WTC11 (cell line): Measurements from ENCODE around the gene USP34. TPM values are rescaled to one million over a fixed set of nuclear protein-coding genes. Genes with fewer than 3 reads are reported as not detected.

ENCODE experiments used
- ATAC-seq: fragments of 200-7000 bp; cut with Tn5 transposase; 2 replicates; pipeline ENCODE4 v1.10.0; 2021; ENCODE audit warnings: mild to moderate bottlenecking, moderate library complexity
- CTCF ChIA-PET: fragments of 300-600 bp; sonication (Branson Sonifier 250); formaldehyde crosslinking; loops from one replicate; lab custom pipeline; 2021; ENCODE audit warnings: antibody characterized with exemption; lab: Charles Lee
- POLR2A ChIA-PET: fragments of 350-600 bp; sonication (Branson Sonifier 250); formaldehyde crosslinking; loops from one replicate; lab custom pipeline; 2021; ENCODE audit warnings: antibody characterized with exemption; lab: Charles Lee
- DNase-seq: peaks from one replicate; pipeline ENCODE4 v3.0.0; 2021; ENCODE audit warnings: low spot score
- H3K27ac Mint-ChIP-seq: 2 replicates; pipeline ENCODE4 v1.8.0; 2021; ENCODE audit warnings: mixed read lengths
- H3K27me3 Mint-ChIP-seq: 2 replicates; pipeline ENCODE4 v1.8.0; 2021; ENCODE audit warnings: low read depth, mild to moderate bottlenecking, moderate library complexity, mixed read lengths
- H3K36me3 Mint-ChIP-seq: 2 replicates; pipeline ENCODE4 v1.8.0; 2021; ENCODE audit warnings: mixed read lengths
- H3K4me1 Mint-ChIP-seq: 2 replicates; pipeline ENCODE4 v1.8.0; 2022; ENCODE audit warnings: mixed read lengths
- H3K4me3 Mint-ChIP-seq: 2 replicates; pipeline ENCODE4 v1.8.0; 2021; ENCODE audit warnings: mild to moderate bottlenecking, moderate library complexity, mixed read lengths
- H3K9me3 Mint-ChIP-seq: 2 replicates; pipeline ENCODE4 v1.8.0; 2021; ENCODE audit warnings: mixed read lengths
- FOXJ3 ChIP-seq: sonication (generic); formaldehyde crosslinking; IDR thresholded peaks from 2 replicates; pipeline ENCODE4 v1.9.0; 2021; ENCODE audit warnings: missing genetic modification reagents, mild to moderate bottlenecking, borderline replicate concordance
- TEAD1 ChIP-seq: sonication (generic); formaldehyde crosslinking; IDR thresholded peaks from 2 replicates; pipeline ENCODE4 v1.8.0; 2022; ENCODE audit warnings: mild to moderate bottlenecking, missing genetic modification reagents
- ZNF396 ChIP-seq: fragments of 250-450 bp; sonication (Bioruptor Pico); IDR thresholded peaks from 2 replicates; pipeline ENCODE4 v1.8.0; 2021; ENCODE audit warnings: mild to moderate bottlenecking, moderate library complexity, borderline replicate concordance
- ZNF416 ChIP-seq: fragments of 250-450 bp; sonication (Bioruptor Pico); IDR thresholded peaks from 2 replicates; pipeline ENCODE4 v1.9.0; 2021; ENCODE audit warnings: mild to moderate bottlenecking, inconsistent platforms
- total RNA-seq: library from RNA; stranded (reverse); gene quantifications from 3 replicates; pipeline ENCODE4 v1.2.3, GENCODE V29; 2021
- TF ChIP-seq, protein P1 (sequence below): sonication (generic); formaldehyde crosslinking; IDR thresholded peaks from 2 replicates; pipeline ENCODE4 v1.8.1; 2023; ENCODE audit warnings: mild to moderate bottlenecking, missing genetic modification reagents
- TF ChIP-seq, protein P2 (sequence below): sonication (generic); formaldehyde crosslinking; IDR thresholded peaks from 2 replicates; pipeline ENCODE4 v1.8.1; 2022; ENCODE audit warnings: missing genetic modification reagents, borderline replicate concordance
- TF ChIP-seq, protein P3 (sequence below): sonication (generic); formaldehyde crosslinking; IDR thresholded peaks from 2 replicates; pipeline ENCODE4 v1.8.0; 2023; ENCODE audit warnings: missing genetic modification reagents
- TF ChIP-seq, protein P4 (sequence below): fragments of 250-450 bp; sonication (Bioruptor Pico); IDR thresholded peaks from 2 replicates; pipeline ENCODE4 v2.1.2; 2022; ENCODE audit warnings: mild to moderate bottlenecking, moderate library complexity
- TF ChIP-seq, protein P5 (sequence below): sonication (generic); formaldehyde crosslinking; IDR thresholded peaks from 2 replicates; pipeline ENCODE4 v1.8.1; 2023; ENCODE audit warnings: mild to moderate bottlenecking, missing genetic modification reagents

The USP34 gene
- total RNA-seq, 1 experiment from 2014 or later, result 92.3 TPM

DNA sequence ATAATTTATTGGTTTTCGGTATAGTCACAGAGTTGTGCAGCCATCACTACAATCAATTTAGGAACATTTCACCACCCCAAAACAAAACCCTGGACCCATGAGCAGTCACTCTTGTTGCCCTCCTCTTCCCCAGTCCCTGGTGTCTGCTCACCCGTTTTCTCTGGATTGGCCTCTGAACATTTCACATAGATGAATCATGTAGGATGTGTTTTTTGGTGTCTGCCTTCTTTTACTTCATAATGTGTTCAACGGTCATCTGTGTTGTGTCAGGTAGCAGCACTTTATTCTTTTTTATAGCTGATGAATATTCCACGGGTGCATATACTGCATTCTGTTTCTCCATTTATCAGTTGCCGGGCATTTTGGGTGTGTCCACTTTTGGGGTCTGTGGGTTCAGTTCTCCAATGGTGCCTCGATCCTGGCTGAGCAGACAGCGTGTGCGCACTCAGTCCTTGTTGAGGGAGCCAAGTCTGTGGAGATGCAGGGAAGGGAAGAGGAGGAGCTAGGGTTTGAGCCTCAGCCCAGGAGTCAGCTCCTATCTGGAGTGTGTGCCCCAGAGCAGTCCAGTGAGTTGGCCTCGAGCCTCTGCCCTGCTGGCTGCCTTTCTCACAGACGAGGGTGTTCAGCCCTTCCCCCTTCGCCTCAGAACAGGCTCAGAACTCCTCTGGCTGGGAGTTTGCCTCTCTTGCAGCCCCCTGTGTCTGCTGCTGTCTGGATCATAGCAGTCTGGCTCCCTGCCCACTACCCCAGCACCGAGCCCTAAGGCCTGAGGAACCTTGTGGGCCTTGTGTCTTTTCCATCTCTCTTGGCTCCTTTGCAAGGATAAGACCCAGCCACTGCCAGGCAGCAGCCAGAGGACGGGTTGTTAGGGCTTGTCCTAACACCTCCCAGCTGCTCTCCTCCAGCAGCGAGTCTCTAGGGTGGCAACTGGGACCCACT is 290.9 kb downstream of the USP34 start:
- Mint-ChIP-seq H3K4me1 (peaks cover 33% of the 10 kb centered on the region), H3K4me3 (peak overlapping the region; percentile 24; the same call in 1 of the 2 replicates), H3K9me3 (no peaks in the 10 kb centered on the region), H3K36me3 (peaks cover 49% of the 10 kb centered on the region), H3K27me3 (peaks cover 19% of the 10 kb centered on the region), H3K27ac (peak overlapping the region; percentile 87)
- ATAC-seq (no peak), DNase-seq (no peak)
- ChIA-PET CTCF (no interaction called here), POLR2A (no interaction called here)
- TF ChIP-seq, protein P1, sequence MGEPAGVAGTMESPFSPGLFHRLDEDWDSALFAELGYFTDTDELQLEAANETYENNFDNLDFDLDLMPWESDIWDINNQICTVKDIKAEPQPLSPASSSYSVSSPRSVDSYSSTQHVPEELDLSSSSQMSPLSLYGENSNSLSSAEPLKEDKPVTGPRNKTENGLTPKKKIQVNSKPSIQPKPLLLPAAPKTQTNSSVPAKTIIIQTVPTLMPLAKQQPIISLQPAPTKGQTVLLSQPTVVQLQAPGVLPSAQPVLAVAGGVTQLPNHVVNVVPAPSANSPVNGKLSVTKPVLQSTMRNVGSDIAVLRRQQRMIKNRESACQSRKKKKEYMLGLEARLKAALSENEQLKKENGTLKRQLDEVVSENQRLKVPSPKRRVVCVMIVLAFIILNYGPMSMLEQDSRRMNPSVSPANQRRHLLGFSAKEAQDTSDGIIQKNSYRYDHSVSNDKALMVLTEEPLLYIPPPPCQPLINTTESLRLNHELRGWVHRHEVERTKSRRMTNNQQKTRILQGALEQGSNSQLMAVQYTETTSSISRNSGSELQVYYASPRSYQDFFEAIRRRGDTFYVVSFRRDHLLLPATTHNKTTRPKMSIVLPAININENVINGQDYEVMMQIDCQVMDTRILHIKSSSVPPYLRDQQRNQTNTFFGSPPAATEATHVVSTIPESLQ (CRISPR knock-in tag), result no peak
- TF ChIP-seq FOXJ3, result no peak
- TF ChIP-seq, protein P2, sequence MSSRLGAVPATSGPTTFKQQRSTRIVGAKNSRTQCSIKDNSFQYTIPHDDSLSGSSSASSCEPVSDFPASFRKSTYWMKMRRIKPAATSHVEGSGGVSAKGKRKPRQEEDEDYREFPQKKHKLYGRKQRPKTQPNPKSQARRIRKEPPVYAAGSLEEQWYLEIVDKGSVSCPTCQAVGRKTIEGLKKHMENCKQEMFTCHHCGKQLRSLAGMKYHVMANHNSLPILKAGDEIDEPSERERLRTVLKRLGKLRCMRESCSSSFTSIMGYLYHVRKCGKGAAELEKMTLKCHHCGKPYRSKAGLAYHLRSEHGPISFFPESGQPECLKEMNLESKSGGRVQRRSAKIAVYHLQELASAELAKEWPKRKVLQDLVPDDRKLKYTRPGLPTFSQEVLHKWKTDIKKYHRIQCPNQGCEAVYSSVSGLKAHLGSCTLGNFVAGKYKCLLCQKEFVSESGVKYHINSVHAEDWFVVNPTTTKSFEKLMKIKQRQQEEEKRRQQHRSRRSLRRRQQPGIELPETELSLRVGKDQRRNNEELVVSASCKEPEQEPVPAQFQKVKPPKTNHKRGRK (CRISPR knock-in tag), result no peak
- TF ChIP-seq, protein P3, sequence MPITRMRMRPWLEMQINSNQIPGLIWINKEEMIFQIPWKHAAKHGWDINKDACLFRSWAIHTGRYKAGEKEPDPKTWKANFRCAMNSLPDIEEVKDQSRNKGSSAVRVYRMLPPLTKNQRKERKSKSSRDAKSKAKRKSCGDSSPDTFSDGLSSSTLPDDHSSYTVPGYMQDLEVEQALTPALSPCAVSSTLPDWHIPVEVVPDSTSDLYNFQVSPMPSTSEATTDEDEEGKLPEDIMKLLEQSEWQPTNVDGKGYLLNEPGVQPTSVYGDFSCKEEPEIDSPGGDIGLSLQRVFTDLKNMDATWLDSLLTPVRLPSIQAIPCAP, result no peak
- TF ChIP-seq ZNF416 (CRISPR knock-in tag), result no peak
- TF ChIP-seq, protein P4, sequence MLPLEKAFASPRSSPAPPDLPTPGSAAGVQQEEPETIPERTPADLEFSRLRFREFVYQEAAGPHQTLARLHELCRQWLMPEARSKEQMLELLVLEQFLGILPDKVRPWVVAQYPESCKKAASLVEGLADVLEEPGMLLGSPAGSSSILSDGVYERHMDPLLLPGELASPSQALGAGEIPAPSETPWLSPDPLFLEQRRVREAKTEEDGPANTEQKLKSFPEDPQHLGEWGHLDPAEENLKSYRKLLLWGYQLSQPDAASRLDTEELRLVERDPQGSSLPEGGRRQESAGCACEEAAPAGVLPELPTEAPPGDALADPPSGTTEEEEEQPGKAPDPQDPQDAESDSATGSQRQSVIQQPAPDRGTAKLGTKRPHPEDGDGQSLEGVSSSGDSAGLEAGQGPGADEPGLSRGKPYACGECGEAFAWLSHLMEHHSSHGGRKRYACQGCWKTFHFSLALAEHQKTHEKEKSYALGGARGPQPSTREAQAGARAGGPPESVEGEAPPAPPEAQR (CRISPR knock-in tag), result no peak

DNA sequence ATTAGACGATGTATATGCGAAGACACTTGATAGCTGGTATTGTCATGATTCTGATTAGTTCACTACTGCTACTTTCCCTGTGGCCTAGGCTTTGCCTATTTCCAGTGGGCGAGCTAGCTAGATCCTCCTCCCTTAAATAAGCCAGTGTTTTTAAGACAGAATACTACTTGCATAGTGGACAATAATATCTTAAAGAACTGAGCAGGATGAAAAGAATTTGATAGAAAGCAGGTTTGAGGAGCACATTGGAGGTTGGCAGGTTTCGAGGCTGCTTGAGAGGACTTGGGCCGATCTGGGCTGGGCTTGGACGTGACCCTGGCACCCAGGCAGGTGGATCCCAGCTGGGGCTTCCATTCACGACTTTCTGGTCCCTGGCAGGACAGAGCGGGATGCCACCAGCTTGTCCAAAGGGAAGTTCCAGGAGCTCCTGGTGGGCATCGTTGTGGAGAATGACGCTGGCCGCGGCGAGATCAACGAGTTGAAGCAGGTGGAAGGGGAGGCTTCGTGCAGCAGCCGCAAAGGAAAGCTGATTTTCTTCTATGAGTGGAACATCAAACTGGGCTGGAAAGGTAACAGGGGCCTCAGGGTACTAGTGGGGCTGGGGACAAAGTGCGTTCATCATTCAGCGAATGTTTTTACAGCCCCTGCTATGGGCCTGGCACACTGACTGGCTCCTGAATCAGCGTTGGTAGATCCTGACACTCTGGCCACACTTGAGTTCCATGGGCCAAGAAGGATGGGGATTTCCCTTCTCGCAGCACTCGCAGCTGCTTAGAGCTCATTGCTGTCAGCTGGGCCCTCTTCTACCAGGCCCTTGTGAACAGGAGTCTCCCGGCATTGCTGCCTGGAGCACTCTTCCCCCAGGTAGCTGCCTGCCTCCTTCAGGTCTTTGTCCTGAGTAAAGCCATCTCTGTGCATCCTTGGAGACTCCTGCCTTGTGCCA is 292.0 kb downstream of the USP34 start:
- H3K27me3 Mint-ChIP-seq, result peaks cover 27% of the 10 kb centered on the region
- POLR2A ChIA-PET, result interaction anchor here (0.6 kb wide), 1 partner anchor 38 kb away, joined by 6 read pairs; no protein-coding TSS in a partner anchor
- TF ChIP-seq, protein P5, sequence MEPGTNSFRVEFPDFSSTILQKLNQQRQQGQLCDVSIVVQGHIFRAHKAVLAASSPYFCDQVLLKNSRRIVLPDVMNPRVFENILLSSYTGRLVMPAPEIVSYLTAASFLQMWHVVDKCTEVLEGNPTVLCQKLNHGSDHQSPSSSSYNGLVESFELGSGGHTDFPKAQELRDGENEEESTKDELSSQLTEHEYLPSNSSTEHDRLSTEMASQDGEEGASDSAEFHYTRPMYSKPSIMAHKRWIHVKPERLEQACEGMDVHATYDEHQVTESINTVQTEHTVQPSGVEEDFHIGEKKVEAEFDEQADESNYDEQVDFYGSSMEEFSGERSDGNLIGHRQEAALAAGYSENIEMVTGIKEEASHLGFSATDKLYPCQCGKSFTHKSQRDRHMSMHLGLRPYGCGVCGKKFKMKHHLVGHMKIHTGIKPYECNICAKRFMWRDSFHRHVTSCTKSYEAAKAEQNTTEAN (CRISPR knock-in tag), result no peak
- TF ChIP-seq TEAD1 (CRISPR knock-in tag) (no peak), ZNF396 (CRISPR knock-in tag) (no peak)
- TF ChIP-seq, all 79 proteins: peak for 0
- DNase-seq (no peak), ATAC-seq (no peak)
- peak overlapping the region; percentile 21; the same call in 1 of the 2 replicates for H3K27ac Mint-ChIP-seq
- CTCF ChIA-PET, result interaction anchor here (1.8 kb wide), 1 partner anchor 11 kb away, joined by 10 read pairs; no protein-coding TSS in a partner anchor
- peaks cover 28% of the 10 kb centered on the region for H3K4me1 Mint-ChIP-seq
- H3K4me3 Mint-ChIP-seq, result peak overlapping the region; percentile 76
- H3K36me3 Mint-ChIP-seq, result peaks cover 41% of the 10 kb centered on the region
- H3K9me3 Mint-ChIP-seq, result no peaks in the 10 kb centered on the region
